Nephron (organoid): ENCODE measurements around the gene NR4A1.

ENCODE experiments used
- H3K27ac Mint-ChIP-seq, 3 experiments: 2 replicates each; pipeline ENCODE4 v1.8.0; 2020; ENCODE audit warnings: mixed read lengths in 3 of 3, mild to moderate bottlenecking in 2 of 3, moderate library complexity in 1 of 3
- H3K27me3 Mint-ChIP-seq: 2 replicates; pipeline ENCODE4 v1.8.0; 2021; ENCODE audit warnings: low read depth, mild to moderate bottlenecking, moderate library complexity, mixed read lengths
- H3K36me3 Mint-ChIP-seq: 2 replicates; pipeline ENCODE4 v1.8.0; 2020; ENCODE audit warnings: low read depth, mixed read lengths
- H3K4me1 Mint-ChIP-seq: 2 replicates; pipeline ENCODE4 v1.8.0; 2020; ENCODE audit warnings: mixed read lengths
- H3K4me3 Mint-ChIP-seq, 3 experiments: 2 replicates each; pipeline ENCODE4 v1.8.0; 2020; ENCODE audit warnings: mild to moderate bottlenecking in 3 of 3, mixed read lengths in 3 of 3, moderate library complexity in 2 of 3
- H3K9me3 Mint-ChIP-seq: 2 replicates; pipeline ENCODE4 v1.8.0; 2020; ENCODE audit warnings: mixed read lengths
- CTCF ChIP-seq, 3 experiments: fragments of 200-600 bp; sonication (generic); IDR thresholded peaks; one replicate each; pipeline ENCODE4 v1.5.0; 2021; ENCODE audit warnings: antibody characterized with exemption in 3 of 3; ENCODE audit not compliant: unreplicated experiment in 3 of 3

The NR4A1 gene

GRCh38 chr12:52086366-52086765 is 35.1 kb downstream of the NR4A1 start:
- Mint-ChIP-seq H3K27me3 (peaks cover 50% of the 10 kb centered on the region), H3K9me3 (no peaks in the 10 kb centered on the region), H3K4me1 (peaks cover 55% of the 10 kb centered on the region)

GRCh38 chr12:52086944-52087835 is 35.9 kb downstream of the NR4A1 start:
- no peak for TF ChIP-seq CTCF (IDR thresholded peaks at IDR 0.05; ENCODE audit: unreplicated experiment in 3 of 3)
- Mint-ChIP-seq H3K9me3 (no peaks in the 10 kb centered on the region), H3K27me3 (peaks cover 58% of the 10 kb centered on the region), H3K27ac (peak overlapping the region in 1 of 3 experiments; percentile 6), H3K36me3 (no peaks in the 10 kb centered on the region), H3K4me1 (peaks cover 47% of the 10 kb centered on the region), H3K4me3 (no peak overlapping the region)

More at GRCh38 chr12:52086366-52086765, 35.1 kb downstream of the NR4A1 start:
- no peak overlapping the region for H3K4me3 Mint-ChIP-seq
- no peak for TF ChIP-seq CTCF (IDR thresholded peaks at IDR 0.05; ENCODE audit: unreplicated experiment in 3 of 3)
- H3K36me3 Mint-ChIP-seq: no peaks in the 10 kb centered on the region
- peak overlapping the region in 1 of 3 experiments; percentile 6 for H3K27ac Mint-ChIP-seq

GRCh38 chr12:52087961-52088820 is 36.9 kb downstream of the NR4A1 start:
- H3K9me3 Mint-ChIP-seq: no peaks in the 10 kb centered on the region
- H3K36me3 Mint-ChIP-seq: no peaks in the 10 kb centered on the region
- no peak for TF ChIP-seq CTCF (IDR thresholded peaks at IDR 0.05; ENCODE audit: unreplicated experiment in 3 of 3)
- H3K4me1 Mint-ChIP-seq: peaks cover 42% of the 10 kb centered on the region
- no peak overlapping the region for H3K27ac Mint-ChIP-seq
- H3K4me3 Mint-ChIP-seq: no peak overlapping the region
- peaks cover 61% of the 10 kb centered on the region for H3K27me3 Mint-ChIP-seq

- H3K27me3 Mint-ChIP-seq: peaks cover 64% of the 10 kb centered on the region
- H3K4me1 Mint-ChIP-seq: peaks cover 34% of the 10 kb centered on the region
- no peak overlapping the region for H3K27ac Mint-ChIP-seq
- H3K36me3 Mint-ChIP-seq: no peaks in the 10 kb centered on the region
- H3K9me3 Mint-ChIP-seq: no peaks in the 10 kb centered on the region
- no peak for TF ChIP-seq CTCF (IDR thresholded peaks at IDR 0.05; ENCODE audit: unreplicated experiment in 3 of 3)
- no peak overlapping the region for H3K4me3 Mint-ChIP-seq
Observed at GRCh38 chr12:52089491-52089890, 38.2 kb downstream of the NR4A1 start.

GRCh38 chr12:52090291-52090690 is 39.0 kb downstream of the NR4A1 start:
- no peaks in the 10 kb centered on the region for H3K36me3 Mint-ChIP-seq
- no peak overlapping the region for H3K27ac Mint-ChIP-seq
- TF ChIP-seq CTCF (IDR thresholded peaks at IDR 0.05; ENCODE audit: unreplicated experiment in 3 of 3): no peak
- peaks cover 72% of the 10 kb centered on the region for H3K27me3 Mint-ChIP-seq
- no peak overlapping the region for H3K4me3 Mint-ChIP-seq
- H3K9me3 Mint-ChIP-seq: peaks cover 2% of the 10 kb centered on the region
- peaks cover 34% of the 10 kb centered on the region for H3K4me1 Mint-ChIP-seq
